SK-N-SH treated with all-trans-retinoic acid at 6 μM for 48 hours (cell line): Measurements from ENCODE around the gene ACTN4.

ENCODE experiments used
- ARNTL ChIP-seq: fragments of 450-650 bp; formaldehyde crosslinking; IDR thresholded peaks from 2 replicates; pipeline ENCODE4 v1.5.0; 2020; ENCODE audit warnings: low read depth, mild to moderate bottlenecking, moderate library complexity, borderline replicate concordance
- BACH2 ChIP-seq: fragments of 250-450 bp; sonication (Bioruptor Pico); IDR thresholded peaks from 2 replicates; pipeline ENCODE4 v1.9.0; 2021; ENCODE audit warnings: mild to moderate bottlenecking, borderline replicate concordance
- CSDC2 ChIP-seq: fragments of 250-450 bp; sonication (Bioruptor Pico); IDR thresholded peaks from 2 replicates; pipeline ENCODE4 v1.5.0; 2020; ENCODE audit warnings: mild to moderate bottlenecking, moderate library complexity
- ESRRG ChIP-seq: fragments of 250-450 bp; sonication (Bioruptor Pico); IDR thresholded peaks from 2 replicates; pipeline ENCODE4 v1.6.1; 2021; ENCODE audit warnings: mild to moderate bottlenecking
- ISL1 ChIP-seq: fragments of 250-450 bp; sonication (Bioruptor Pico); IDR thresholded peaks from 2 replicates; pipeline ENCODE4 v2.1.2; 2022; ENCODE audit warnings: mild to moderate bottlenecking, moderate library complexity
- PATZ1 ChIP-seq: fragments of 250-450 bp; sonication (Bioruptor Pico); IDR thresholded peaks from 2 replicates; pipeline ENCODE4 v1.8.0; 2020; ENCODE audit warnings: mild to moderate bottlenecking, moderate library complexity, borderline replicate concordance
- POU6F1 ChIP-seq: fragments of 250-450 bp; sonication (Bioruptor Pico); IDR thresholded peaks from 2 replicates; pipeline ENCODE4 v1.8.0; 2021; ENCODE audit warnings: low read depth, mild to moderate bottlenecking, moderate library complexity, borderline replicate concordance
- RARB ChIP-seq: fragments of 250-450 bp; sonication (Bioruptor Pico); IDR thresholded peaks from 2 replicates; pipeline ENCODE4 v1.8.0; 2021; ENCODE audit warnings: mild to moderate bottlenecking, moderate library complexity
- TSHZ2 ChIP-seq: fragments of 250-450 bp; sonication (Bioruptor Pico); IDR thresholded peaks from 2 replicates; pipeline ENCODE4 v1.5.0; 2020; ENCODE audit warnings: mild to moderate bottlenecking, moderate library complexity
- ZFP3 ChIP-seq: fragments of 250-450 bp; sonication (Bioruptor Pico); IDR thresholded peaks from 2 replicates; pipeline ENCODE4 v1.5.0; 2020; ENCODE audit warnings: mild to moderate bottlenecking, moderate library complexity
- ZFP30 ChIP-seq: fragments of 450-650 bp; formaldehyde crosslinking; IDR thresholded peaks from 2 replicates; pipeline ENCODE4 v1.5.0; 2022; ENCODE audit warnings: mild to moderate bottlenecking, moderate library complexity

GRCh38 chr19:38726284-38726673 is 78.8 kb downstream of the ACTN4 start:
- TF ChIP-seq POU6F1 = no peak
- TF ChIP-seq ISL1 (CRISPR knock-in tag) = no peak
- no peak for TF ChIP-seq ZFP3 (CRISPR knock-in tag)
- TF ChIP-seq BACH2 (CRISPR knock-in tag) = no peak
- no peak for TF ChIP-seq ESRRG (CRISPR knock-in tag)
- no peak for TF ChIP-seq RARB (CRISPR knock-in tag)
- no peak for TF ChIP-seq PATZ1
- TF ChIP-seq ZFP30 = no peak
- TF ChIP-seq ARNTL (CRISPR knock-in tag) = no peak
- TF ChIP-seq CSDC2 (CRISPR knock-in tag) = no peak
- no peak for TF ChIP-seq TSHZ2 (CRISPR knock-in tag)
